Measurements from ENCODE around the gene TYRO3.

DNA sequence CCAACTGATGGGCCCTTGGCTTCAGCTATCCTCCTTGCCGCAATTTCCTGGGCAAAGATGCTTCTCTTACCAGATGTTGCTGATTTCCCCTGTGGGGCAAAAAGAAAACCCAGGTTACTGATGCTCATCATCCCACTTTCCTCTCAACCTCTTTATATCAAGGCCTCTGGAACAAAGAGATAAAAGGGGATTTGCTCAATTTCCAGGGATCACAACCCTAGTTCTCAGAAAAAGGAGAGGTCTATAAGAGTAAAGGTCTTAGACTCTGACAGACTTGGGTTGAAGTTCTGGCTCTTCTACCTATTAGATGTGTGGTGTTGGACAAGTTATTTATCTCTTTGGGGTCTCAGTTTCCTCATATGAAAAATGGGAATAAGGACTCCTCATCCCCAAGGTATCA lies 23.5 kb upstream of the TYRO3 start:
- TF ChIP-seq EZH2 (IDR thresholded peaks at IDR 0.05; ENCODE audit: borderline replicate concordance), result no peak
- TF ChIP-seq, protein P1, sequence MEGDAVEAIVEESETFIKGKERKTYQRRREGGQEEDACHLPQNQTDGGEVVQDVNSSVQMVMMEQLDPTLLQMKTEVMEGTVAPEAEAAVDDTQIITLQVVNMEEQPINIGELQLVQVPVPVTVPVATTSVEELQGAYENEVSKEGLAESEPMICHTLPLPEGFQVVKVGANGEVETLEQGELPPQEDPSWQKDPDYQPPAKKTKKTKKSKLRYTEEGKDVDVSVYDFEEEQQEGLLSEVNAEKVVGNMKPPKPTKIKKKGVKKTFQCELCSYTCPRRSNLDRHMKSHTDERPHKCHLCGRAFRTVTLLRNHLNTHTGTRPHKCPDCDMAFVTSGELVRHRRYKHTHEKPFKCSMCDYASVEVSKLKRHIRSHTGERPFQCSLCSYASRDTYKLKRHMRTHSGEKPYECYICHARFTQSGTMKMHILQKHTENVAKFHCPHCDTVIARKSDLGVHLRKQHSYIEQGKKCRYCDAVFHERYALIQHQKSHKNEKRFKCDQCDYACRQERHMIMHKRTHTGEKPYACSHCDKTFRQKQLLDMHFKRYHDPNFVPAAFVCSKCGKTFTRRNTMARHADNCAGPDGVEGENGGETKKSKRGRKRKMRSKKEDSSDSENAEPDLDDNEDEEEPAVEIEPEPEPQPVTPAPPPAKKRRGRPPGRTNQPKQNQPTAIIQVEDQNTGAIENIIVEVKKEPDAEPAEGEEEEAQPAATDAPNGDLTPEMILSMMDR (IDR thresholded peaks at IDR 0.05; ENCODE audit: poor library complexity), result no peak
- TF ChIP-seq EZH2phosphoT487 (IDR thresholded peaks at IDR 0.05; ENCODE audit: low read depth, severe bottlenecking, unreplicated experiment), result no peak

Measured in hepatocyte (in vitro differentiated cells).